Hematopoietic multipotent progenitor cell treated with erythropoietin and hydrocortisone succinate and interleukin-3 and kit ligand, for 4 days (in vitro differentiated cells): ENCODE measurements around the gene SLC13A2.

Source experiments
- DNase-seq: peaks from one replicate; pipeline ENCODE4 v3.0.0-alpha.2; 2015

Gene SLC13A2

GRCh38 chr17:28494445-28495188, 21.2 kb downstream of the SLC13A2 start:
- peak; percentile 84 for DNase-seq

- no peak for DNase-seq
Measured at GRCh38 chr17:28495635-28496034, 22.2 kb downstream of the SLC13A2 start.

- DNase-seq, result no peak
Measured at GRCh38 chr17:28497931-28498330, 24.5 kb downstream of the SLC13A2 start.

- DNase-seq, result no peak
Measured at GRCh38 chr17:28498652-28499363, 25.4 kb downstream of the SLC13A2 start.

GRCh38 chr17:28499364-28499664, 25.9 kb downstream of the SLC13A2 start:
- no peak for DNase-seq

GRCh38 chr17:28499684-28500357, 26.4 kb downstream of the SLC13A2 start:
- DNase-seq, result no peak

GRCh38 chr17:28500712-28501379, 27.4 kb downstream of the SLC13A2 start:
- DNase-seq, result peak; percentile 23

- DNase-seq, result no peak
Measured at GRCh38 chr17:28501421-28502284, 28.2 kb downstream of the SLC13A2 start.

- no peak for DNase-seq
Measured at GRCh38 chr17:28503420-28503819, 30.0 kb downstream of the SLC13A2 start.

- no peak for DNase-seq
Measured at GRCh38 chr17:28505986-28506665, 32.7 kb downstream of the SLC13A2 start, which contains the start of gene FOXN1. TSS of gene FOXN1 (plus strand) at chr17:28506348. CDS start at chr17:28523970, 17,622 bp downstream.

GRCh38 chr17:28506763-28507487, 33.5 kb downstream of the SLC13A2 start:
- DNase-seq, result no peak

- no peak for DNase-seq
Measured at GRCh38 chr17:28507567-28508203, 34.2 kb downstream of the SLC13A2 start.

GRCh38 chr17:28508211-28508724, 34.8 kb downstream of the SLC13A2 start:
- no peak for DNase-seq

GRCh38 chr17:28509789-28510188, 36.3 kb downstream of the SLC13A2 start:
- DNase-seq, result peak; percentile 40

GRCh38 chr17:28511858-28512461, 38.5 kb downstream of the SLC13A2 start:
- DNase-seq, result peak; percentile 27

- DNase-seq, result no peak
Measured at GRCh38 chr17:28513476-28513875, 40.0 kb downstream of the SLC13A2 start.

- DNase-seq, result no peak
Measured at GRCh38 chr17:28514561-28515002, 41.1 kb downstream of the SLC13A2 start.

GRCh38 chr17:28515518-28515917, 42.1 kb downstream of the SLC13A2 start:
- no peak for DNase-seq

- DNase-seq, result peak; percentile 71
Measured at GRCh38 chr17:28518132-28518531, 44.7 kb downstream of the SLC13A2 start.

- no peak for DNase-seq
Measured at GRCh38 chr17:28518578-28518977, 45.1 kb downstream of the SLC13A2 start.
